ENCODE results near the gene CTNNA3. TPM values are rescaled to one million over a fixed set of nuclear protein-coding genes. Genes with fewer than 3 reads are reported as not detected.

Gene CTNNA3
- total RNA-seq, 1 experiment from 2014 or later = 0.02 TPM

GRCh38 chr10:65864036-65864435, 1832.0 kb downstream of the CTNNA3 start:
- H3K4me1 Mint-ChIP-seq (ENCODE audit: insufficient read depth, unreplicated experiment) = peaks cover 16% of the 10 kb centered on the region
- intact Hi-C loops (cut with micrococcal nuclease) = loop anchor here (5.0 kb wide), 1 partner anchor 1132 kb away; no protein-coding TSS in a partner anchor
- DNase-seq (ENCODE audit: unreplicated experiment) = no peak
- no peak overlapping the region for H3K4me3 Mint-ChIP-seq (ENCODE audit: unreplicated experiment)
- TF ChIP-seq CTCF (IDR thresholded peaks at IDR 0.05; ENCODE audit: unreplicated experiment) = no peak
- H3K9me3 Mint-ChIP-seq (ENCODE audit: unreplicated experiment) = no peaks in the 10 kb centered on the region
- H3K36me3 Mint-ChIP-seq (ENCODE audit: insufficient read depth, unreplicated experiment) = no peaks in the 10 kb centered on the region
- no peak overlapping the region for H3K27ac Mint-ChIP-seq (ENCODE audit: low read depth, unreplicated experiment)
- POLR2A ChIA-PET = interaction anchor here (0.7 kb wide), 1 partner anchor 323 kb away, joined by 3 read pairs; no protein-coding TSS in a partner anchor
- CTCF ChIA-PET = interaction anchor here (0.6 to 0.7 kb wide), 3 partner anchors 1061 to 1741 kb away, joined by 3 to 4 read pairs (median 4); no protein-coding TSS in a partner anchor
- H3K27me3 Mint-ChIP-seq (ENCODE audit: insufficient read depth, unreplicated experiment) = no peaks in the 10 kb centered on the region
- no TSS peak for BruUV-seq (replicated peaks)

Small RNA genes lying within 50 kb of the gene (microRNA-seq; reads per million reads assigned to microRNA genes)
- gene MIR7151 = not detected

Other genes starting within 250 kb of the CTNNA3 start
- gene DNAJC12, start 142.0 kb upstream of the CTNNA3 start, total RNA-seq (2022) = 9.5 and 13.8 TPM in 2 replicates
- gene SIRT1, start 188.5 kb upstream of the CTNNA3 start, total RNA-seq (2022) = 17.9 and 23.2 TPM in 2 replicates